Measurements from ENCODE around the gene CAMTA1.

Gene CAMTA1

DNA sequence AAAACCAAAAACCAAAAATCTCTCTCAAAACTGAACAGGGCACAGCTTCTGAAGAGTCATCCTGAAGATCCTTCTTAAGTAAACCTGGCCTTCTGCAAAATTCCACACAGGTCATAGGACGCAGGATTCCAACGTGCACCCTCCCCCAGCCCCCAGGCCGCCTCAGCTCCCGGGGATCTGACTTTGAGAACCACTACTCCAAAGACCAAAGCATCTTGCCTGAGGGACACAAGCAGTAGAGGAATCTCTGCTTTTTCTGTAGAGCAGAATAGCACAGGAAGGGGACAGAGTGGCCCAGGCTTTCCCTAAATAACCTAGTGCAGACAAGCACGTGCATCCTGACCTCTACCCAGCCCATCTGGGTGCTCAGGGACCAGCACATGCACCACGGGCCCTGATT is 881.0 kb downstream of the CAMTA1 start:
- Histone ChIP-seq H2AFZ (ENCODE audit: low read length) (no peak overlapping the region), H3K36me3 (replicated peaks; ENCODE audit: insufficient read depth, low read length) (no peaks in the 10 kb centered on the region), H4K20me1 (ENCODE audit: insufficient read depth, low read length) (no peaks in the 10 kb centered on the region), H3K9me2 (replicated peaks; ENCODE audit: insufficient read depth, low read length) (no peaks in the 10 kb centered on the region), H3K9me3 (replicated peaks; ENCODE audit: insufficient read depth, low read length) (no peaks in the 10 kb centered on the region), H3K27me3 (replicated peaks; ENCODE audit: insufficient read depth, low read length) (peaks cover 79% of the 10 kb centered on the region), H3K27ac (ENCODE audit: low read length) (no peak overlapping the region), H3K4me1 (ENCODE audit: low read length) (no peaks in the 10 kb centered on the region), H3K4me3 (ENCODE audit: low read length) (no peak overlapping the region), H3K4me2 (ENCODE audit: low read depth, low read length) (no peak overlapping the region), H3F3A (ENCODE audit: insufficient read depth, low read length) (no peaks in the 10 kb centered on the region), H3K79me2 (ENCODE audit: low read length) (no peaks in the 10 kb centered on the region), H3K9ac (ENCODE audit: low read length) (no peak overlapping the region)
- DNase-seq, result no peak
- TF ChIP-seq EZH2phosphoT487 (IDR thresholded peaks at IDR 0.05; ENCODE audit: low read length) (no peak), EZH2 (optimal IDR thresholded peaks at IDR 0.05; ENCODE audit: low read depth, low read length) (no peak)
- TF ChIP-seq, protein P1, sequence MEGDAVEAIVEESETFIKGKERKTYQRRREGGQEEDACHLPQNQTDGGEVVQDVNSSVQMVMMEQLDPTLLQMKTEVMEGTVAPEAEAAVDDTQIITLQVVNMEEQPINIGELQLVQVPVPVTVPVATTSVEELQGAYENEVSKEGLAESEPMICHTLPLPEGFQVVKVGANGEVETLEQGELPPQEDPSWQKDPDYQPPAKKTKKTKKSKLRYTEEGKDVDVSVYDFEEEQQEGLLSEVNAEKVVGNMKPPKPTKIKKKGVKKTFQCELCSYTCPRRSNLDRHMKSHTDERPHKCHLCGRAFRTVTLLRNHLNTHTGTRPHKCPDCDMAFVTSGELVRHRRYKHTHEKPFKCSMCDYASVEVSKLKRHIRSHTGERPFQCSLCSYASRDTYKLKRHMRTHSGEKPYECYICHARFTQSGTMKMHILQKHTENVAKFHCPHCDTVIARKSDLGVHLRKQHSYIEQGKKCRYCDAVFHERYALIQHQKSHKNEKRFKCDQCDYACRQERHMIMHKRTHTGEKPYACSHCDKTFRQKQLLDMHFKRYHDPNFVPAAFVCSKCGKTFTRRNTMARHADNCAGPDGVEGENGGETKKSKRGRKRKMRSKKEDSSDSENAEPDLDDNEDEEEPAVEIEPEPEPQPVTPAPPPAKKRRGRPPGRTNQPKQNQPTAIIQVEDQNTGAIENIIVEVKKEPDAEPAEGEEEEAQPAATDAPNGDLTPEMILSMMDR (IDR thresholded peaks at IDR 0.05; ENCODE audit: low read length), result no peak

DNA sequence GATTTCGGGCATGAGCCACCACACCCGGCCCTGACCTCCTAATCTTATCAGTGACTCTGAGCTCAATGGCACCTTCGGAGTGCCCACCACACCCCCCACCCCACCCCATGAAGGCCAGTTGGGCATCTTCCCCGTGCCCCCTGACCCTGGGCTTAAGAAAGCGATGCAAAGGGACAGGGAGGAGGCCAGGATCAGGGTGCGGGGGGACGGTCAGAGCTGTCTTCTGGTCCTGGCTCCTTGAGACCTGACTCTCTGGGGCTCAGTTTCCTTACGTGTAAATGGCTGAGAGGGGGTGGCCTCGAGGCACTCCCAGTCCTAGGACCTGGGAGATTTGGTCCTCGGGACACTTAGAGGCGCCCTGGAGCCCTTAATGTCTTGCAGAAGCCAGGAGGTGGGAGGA is 881.9 kb downstream of the CAMTA1 start:
- Histone ChIP-seq H3K4me3 (ENCODE audit: low read length) (no peak overlapping the region), H3K4me2 (ENCODE audit: low read depth, low read length) (no peak overlapping the region), H3K9ac (ENCODE audit: low read length) (no peak overlapping the region), H2AFZ (ENCODE audit: low read length) (no peak overlapping the region), H3K9me2 (replicated peaks; ENCODE audit: insufficient read depth, low read length) (no peaks in the 10 kb centered on the region), H3F3A (ENCODE audit: insufficient read depth, low read length) (no peaks in the 10 kb centered on the region), H3K9me3 (replicated peaks; ENCODE audit: insufficient read depth, low read length) (no peaks in the 10 kb centered on the region), H4K20me1 (ENCODE audit: insufficient read depth, low read length) (no peaks in the 10 kb centered on the region), H3K36me3 (replicated peaks; ENCODE audit: insufficient read depth, low read length) (no peaks in the 10 kb centered on the region), H3K4me1 (ENCODE audit: low read length) (no peaks in the 10 kb centered on the region), H3K79me2 (ENCODE audit: low read length) (no peaks in the 10 kb centered on the region), H3K27ac (ENCODE audit: low read length) (no peak overlapping the region), H3K27me3 (replicated peaks; ENCODE audit: insufficient read depth, low read length) (peaks cover 79% of the 10 kb centered on the region)
- DNase-seq, result no peak
- TF ChIP-seq, protein P1 (IDR thresholded peaks at IDR 0.05; ENCODE audit: low read length), result no peak
- TF ChIP-seq EZH2 (optimal IDR thresholded peaks at IDR 0.05; ENCODE audit: low read depth, low read length), result no peak
- no peak for TF ChIP-seq EZH2phosphoT487 (IDR thresholded peaks at IDR 0.05; ENCODE audit: low read length)

DNA sequence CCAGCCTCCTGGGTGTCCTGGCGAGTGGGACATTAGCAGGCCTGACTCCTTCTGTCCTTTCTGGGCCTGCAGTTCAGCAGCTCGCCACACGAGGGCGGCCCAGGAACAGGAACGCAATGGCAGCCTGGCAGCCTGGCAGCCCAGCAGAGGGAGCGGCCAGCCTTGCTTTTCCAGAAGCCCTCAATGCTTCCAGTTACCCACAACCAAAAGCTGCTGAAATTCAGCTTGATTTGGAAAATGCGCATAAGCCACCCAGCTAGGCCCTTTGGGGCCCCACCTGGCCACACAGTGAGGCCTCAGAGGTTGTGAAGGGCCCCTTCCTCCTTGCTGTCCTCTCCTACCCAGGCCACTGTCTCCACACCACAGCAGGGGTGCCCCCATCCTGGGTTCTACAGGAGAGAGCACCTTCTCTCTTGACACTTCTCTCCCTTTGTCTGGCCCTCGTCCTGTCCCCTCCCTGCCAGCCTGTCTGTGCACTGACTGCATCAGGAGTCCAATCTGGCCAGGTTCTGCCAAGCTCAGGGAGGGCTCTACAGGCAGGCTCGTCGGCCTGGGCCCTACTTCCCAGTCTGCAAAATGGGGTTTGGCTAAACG is 882.5 kb downstream of the CAMTA1 start:
- Histone ChIP-seq H3K27ac (ENCODE audit: low read length) (no peak overlapping the region), H3K4me3 (ENCODE audit: low read length) (no peak overlapping the region), H3K9me3 (replicated peaks; ENCODE audit: insufficient read depth, low read length) (no peaks in the 10 kb centered on the region), H4K20me1 (ENCODE audit: insufficient read depth, low read length) (no peaks in the 10 kb centered on the region), H3K9me2 (replicated peaks; ENCODE audit: insufficient read depth, low read length) (no peaks in the 10 kb centered on the region), H3K4me1 (ENCODE audit: low read length) (no peaks in the 10 kb centered on the region), H3K9ac (ENCODE audit: low read length) (no peak overlapping the region), H3K4me2 (ENCODE audit: low read depth, low read length) (no peak overlapping the region), H2AFZ (ENCODE audit: low read length) (no peak overlapping the region), H3K36me3 (replicated peaks; ENCODE audit: insufficient read depth, low read length) (no peaks in the 10 kb centered on the region), H3K79me2 (ENCODE audit: low read length) (no peaks in the 10 kb centered on the region), H3F3A (ENCODE audit: insufficient read depth, low read length) (no peaks in the 10 kb centered on the region), H3K27me3 (replicated peaks; ENCODE audit: insufficient read depth, low read length) (peaks cover 77% of the 10 kb centered on the region)
- TF ChIP-seq EZH2 (optimal IDR thresholded peaks at IDR 0.05; ENCODE audit: low read depth, low read length), result no peak
- TF ChIP-seq, protein P1 (IDR thresholded peaks at IDR 0.05; ENCODE audit: low read length), result peak; percentile 96
- peak; percentile 66 for DNase-seq
